Smooth muscle cell (in vitro differentiated cells): ENCODE results near the gene KCNQ1OT1. TPM values are rescaled to one million over a fixed set of nuclear protein-coding genes. Genes with fewer than 3 reads are reported as not detected.
A peak's percentile ranks its signal among the peaks of the same experiment; 100 is the strongest.

Source experiments
- DNase-seq: peaks from one replicate; lab custom pipeline; 2025; ENCODE audit not compliant: unreplicated experiment; lab: John Stamatoyannopoulos, UW
- H2AFZ ChIP-seq: fragments of 200-600 bp; sonication (generic); 2 replicates; pipeline ENCODE4 v1.6.0; 2016; ENCODE audit warnings: antibody characterized with exemption, low read depth, mild to moderate bottlenecking
- H3F3A ChIP-seq: fragments of 200-600 bp; sonication (generic); 2 replicates; pipeline ENCODE4 v1.6.0; 2017; ENCODE audit warnings: antibody characterized with exemption, low read depth
- H3K27ac ChIP-seq: fragments of 200-600 bp; sonication (generic); 2 replicates; pipeline ENCODE4 v1.5.1; 2016; ENCODE audit warnings: low read depth, mild to moderate bottlenecking
- H3K27me3 ChIP-seq: fragments of 200-600 bp; sonication (generic); 2 replicates; pipeline ENCODE4 v1.6.1; 2016; ENCODE audit warnings: low read depth, mild to moderate bottlenecking
- H3K36me3 ChIP-seq: fragments of 200-600 bp; sonication (generic); 2 replicates; pipeline ENCODE4 v1.5.1; 2016; ENCODE audit warnings: low read depth
- H3K4me1 ChIP-seq: fragments of 200-600 bp; sonication (generic); 2 replicates; pipeline ENCODE4 v1.5.1; 2016; ENCODE audit warnings: low read depth
- H3K4me2 ChIP-seq: fragments of 200-600 bp; sonication (generic); 2 replicates; pipeline ENCODE4 v1.6.0; 2016; ENCODE audit warnings: mild to moderate bottlenecking
- H3K4me3 ChIP-seq: fragments of 200-600 bp; sonication (generic); 2 replicates; pipeline ENCODE4 v1.5.1; 2016; ENCODE audit warnings: mild to moderate bottlenecking
- H3K79me2 ChIP-seq: fragments of 200-600 bp; sonication (generic); 2 replicates; pipeline ENCODE4 v1.6.0; 2016; ENCODE audit warnings: low read depth, mild to moderate bottlenecking
- H3K9ac ChIP-seq: fragments of 200-600 bp; sonication (generic); 2 replicates; pipeline ENCODE4 v1.6.0; 2016; ENCODE audit warnings: low read depth
- H3K9me3 ChIP-seq: fragments of 200-600 bp; sonication (generic); replicated peaks from 2 replicates; pipeline ENCODE4 v1.5.1; 2016; ENCODE audit warnings: low read depth
- H4K20me1 ChIP-seq: fragments of 200-600 bp; sonication (generic); 2 replicates; pipeline ENCODE4 v1.6.0; 2016; ENCODE audit warnings: low read depth
- CTCF ChIP-seq: fragments of 200-600 bp; sonication (generic); IDR thresholded peaks from 2 replicates; pipeline ENCODE4 v1.5.1; 2017; ENCODE audit warnings: borderline replicate concordance, mild to moderate bottlenecking, antibody characterized with exemption; ENCODE audit not compliant: insufficient read depth, poor library complexity, severe bottlenecking
- WGBS: methylation state at CpG from one replicate; pipeline ENCODE4 v1.1.7; 2016; ENCODE audit warnings: low lambda C conversion rate; 5-methylcytosine and 5-hydroxymethylcytosine counted together
- polyA plus RNA-seq: library from polyadenylated mRNA; unstranded; fragments of >200 nt; fragmentation: Nextera tagmentation; extraction: Ambion mirVana; gene quantifications from 2 replicates; pipeline ENCODE4 v1.2.1, GENCODE V29; 2016
- total RNA-seq: library from RNA; depleted of rRNA; stranded (reverse); fragments of >200 nt; gene quantifications from 2 replicates; pipeline ENCODE4 v1.2.3, GENCODE V29; 2014

KCNQ1OT1 gene
- total and polyA plus RNA-seq, 2 experiments from 2014 or later = 1.6 to 9.8 TPM

GRCh38 chr11:2679011-2679676, 20.6 kb downstream of the KCNQ1OT1 start:
- H3K4me2 ChIP-seq = peak overlapping the region; percentile 7
- H3F3A ChIP-seq = peaks cover 6% of the 10 kb centered on the region
- H3K9ac ChIP-seq = no peak overlapping the region
- no peaks in the 10 kb centered on the region for H3K27me3 ChIP-seq
- no peak for TF ChIP-seq CTCF
- no peak overlapping the region for H3K4me3 ChIP-seq
- 94% methylated on average over 2 of the region's 2 CpGs for WGBS
- peaks cover 94% of the 10 kb centered on the region for H3K79me2 ChIP-seq
- H3K36me3 ChIP-seq = no peaks in the 10 kb centered on the region
- peaks cover 100% of the 10 kb centered on the region for H4K20me1 ChIP-seq
- no peaks in the 10 kb centered on the region for H3K9me3 ChIP-seq
- no peak overlapping the region for H2AFZ ChIP-seq
- H3K27ac ChIP-seq = no peak overlapping the region
- H3K4me1 ChIP-seq = peaks cover 21% of the 10 kb centered on the region
- no peak for DNase-seq

GRCh38 chr11:2678396-2678795, 21.4 kb downstream of the KCNQ1OT1 start:
- peaks cover 92% of the 10 kb centered on the region for H3K79me2 ChIP-seq
- WGBS = 17% methylated on average over 1 of the region's 1 CpG
- no peak overlapping the region for H3K27ac ChIP-seq

GRCh38 chr11:2677127-2677526, 22.7 kb downstream of the KCNQ1OT1 start:
- Histone ChIP-seq H2AFZ (no peak overlapping the region), H3K27me3 (no peaks in the 10 kb centered on the region), H3K27ac (no peak overlapping the region), H3K4me3 (no peak overlapping the region), H3K9ac (no peak overlapping the region), H3F3A (peaks cover 3% of the 10 kb centered on the region), H3K4me1 (peaks cover 23% of the 10 kb centered on the region), H3K36me3 (no peaks in the 10 kb centered on the region), H3K79me2 (peaks cover 90% of the 10 kb centered on the region), H4K20me1 (peaks cover 100% of the 10 kb centered on the region), H3K4me2 (no peak overlapping the region), H3K9me3 (no peaks in the 10 kb centered on the region)
- DNase-seq = no peak
- WGBS = 95% methylated on average over 1 of the region's 1 CpG
- TF ChIP-seq CTCF = no peak

More at GRCh38 chr11:2678396-2678795, 21.4 kb downstream of the KCNQ1OT1 start:
- Histone ChIP-seq H3F3A (peaks cover 6% of the 10 kb centered on the region), H3K4me1 (peaks cover 24% of the 10 kb centered on the region), H3K36me3 (no peaks in the 10 kb centered on the region), H3K4me3 (no peak overlapping the region), H4K20me1 (peaks cover 100% of the 10 kb centered on the region), H3K9ac (no peak overlapping the region), H3K27me3 (no peaks in the 10 kb centered on the region), H2AFZ (no peak overlapping the region), H3K4me2 (peak overlapping the region; percentile 7), H3K9me3 (no peaks in the 10 kb centered on the region)
- no peak for TF ChIP-seq CTCF
- no peak for DNase-seq

- H4K20me1 ChIP-seq = peaks cover 100% of the 10 kb centered on the region
- H3K4me3 ChIP-seq = no peak overlapping the region
- no peaks in the 10 kb centered on the region for H3F3A ChIP-seq
- no peaks in the 10 kb centered on the region for H3K9me3 ChIP-seq
- H3K27me3 ChIP-seq = no peaks in the 10 kb centered on the region
- WGBS = 66% methylated on average over 7 of the region's 7 CpGs
- H3K4me1 ChIP-seq = peaks cover 16% of the 10 kb centered on the region
- no peak overlapping the region for H3K9ac ChIP-seq
- peak overlapping the region; percentile 6 for H3K4me2 ChIP-seq
- H3K27ac ChIP-seq = no peak overlapping the region
- DNase-seq = no peak
- no peak for TF ChIP-seq CTCF
- no peaks in the 10 kb centered on the region for H3K36me3 ChIP-seq
- no peak overlapping the region for H2AFZ ChIP-seq
- peaks cover 87% of the 10 kb centered on the region for H3K79me2 ChIP-seq
Measured at GRCh38 chr11:2675540-2675939, 24.3 kb downstream of the KCNQ1OT1 start.
